Measurements from ENCODE around the gene JCAD. TPM values are rescaled to one million over a fixed set of nuclear protein-coding genes. Genes with fewer than 3 reads are reported as not detected.

JCAD gene
- total RNA-seq, 1 experiment from 2014 or later: 0.77 TPM

- DNase-seq: no peak
- H3K56ac ChIP-seq (ENCODE audit: insufficient read length, low read depth, low read length): no peak overlapping the region
- H4K20me1 ChIP-seq (ENCODE audit: control insufficient read depth, insufficient read depth, insufficient read length): no peaks in the 10 kb centered on the region
- Mint-ChIP-seq H3K36me3 (ENCODE audit: insufficient read depth in 1 of 3, low read depth in 3 of 3) (no peaks in the 10 kb centered on the region), H3K4me3 (no peak overlapping the region), H3K4me1 (peaks cover 36 to 43% of the 10 kb centered on the region in 2 experiments), H3K9me3 (no peaks in the 10 kb centered on the region; a peak in 2 of 5 replicates), H3K27me3 (ENCODE audit: low read depth) (peaks cover 37% of the 10 kb centered on the region), H3K27ac (peak overlapping the region in 2 of 3 experiments; percentile 62 to 66; a peak in 1 of 7 replicates)
- no peaks in the 10 kb centered on the region; the same call in 1 of the 2 replicates for H3K4me1 ChIP-seq (ENCODE audit: insufficient read depth, low read length)
- no peak overlapping the region for H3T11ph ChIP-seq (ENCODE audit: low read length)
- no peak overlapping the region for H3K27ac ChIP-seq (ENCODE audit: insufficient read length, low read depth, low read length)
- no peaks in the 10 kb centered on the region; the same call in 1 of the 2 replicates for H3K27me3 ChIP-seq (ENCODE audit: insufficient read depth, low read length)
- no CpG with 5 or more reads among the region's 1 CpG for WGBS (ENCODE audit: extremely low coverage, insufficient read length, low lambda C conversion rate)
- H2AK5ac ChIP-seq (ENCODE audit: insufficient read length, low read length): no peak overlapping the region
- H3K18ac ChIP-seq (ENCODE audit: insufficient read length, low read depth, low read length): no peak overlapping the region
- no peak overlapping the region for H2BK5ac ChIP-seq (ENCODE audit: insufficient read length, low read length)
- no peak overlapping the region for H3K4me2 ChIP-seq (ENCODE audit: insufficient read depth, insufficient read length, low read length)
- no peak overlapping the region for H2BK20ac ChIP-seq (ENCODE audit: low read depth, low read length, poor library complexity, severe bottlenecking)
- no peak overlapping the region for H3K23ac ChIP-seq (ENCODE audit: insufficient read length, low read depth, low read length)
- H3K79me2 ChIP-seq (ENCODE audit: insufficient read depth, low read length): no peaks in the 10 kb centered on the region
- H3K23me2 ChIP-seq (ENCODE audit: insufficient read length, low read depth, low read length, poor library complexity, severe bottlenecking): peaks cover 9% of the 10 kb centered on the region
- no peaks in the 10 kb centered on the region for H3K9me3 ChIP-seq (ENCODE audit: control insufficient read depth, low read depth, low read length)
- TF ChIP-seq, protein P1, sequence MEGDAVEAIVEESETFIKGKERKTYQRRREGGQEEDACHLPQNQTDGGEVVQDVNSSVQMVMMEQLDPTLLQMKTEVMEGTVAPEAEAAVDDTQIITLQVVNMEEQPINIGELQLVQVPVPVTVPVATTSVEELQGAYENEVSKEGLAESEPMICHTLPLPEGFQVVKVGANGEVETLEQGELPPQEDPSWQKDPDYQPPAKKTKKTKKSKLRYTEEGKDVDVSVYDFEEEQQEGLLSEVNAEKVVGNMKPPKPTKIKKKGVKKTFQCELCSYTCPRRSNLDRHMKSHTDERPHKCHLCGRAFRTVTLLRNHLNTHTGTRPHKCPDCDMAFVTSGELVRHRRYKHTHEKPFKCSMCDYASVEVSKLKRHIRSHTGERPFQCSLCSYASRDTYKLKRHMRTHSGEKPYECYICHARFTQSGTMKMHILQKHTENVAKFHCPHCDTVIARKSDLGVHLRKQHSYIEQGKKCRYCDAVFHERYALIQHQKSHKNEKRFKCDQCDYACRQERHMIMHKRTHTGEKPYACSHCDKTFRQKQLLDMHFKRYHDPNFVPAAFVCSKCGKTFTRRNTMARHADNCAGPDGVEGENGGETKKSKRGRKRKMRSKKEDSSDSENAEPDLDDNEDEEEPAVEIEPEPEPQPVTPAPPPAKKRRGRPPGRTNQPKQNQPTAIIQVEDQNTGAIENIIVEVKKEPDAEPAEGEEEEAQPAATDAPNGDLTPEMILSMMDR (conservative IDR thresholded peaks at IDR 0.05): no peak
- no peak overlapping the region for H3K9ac ChIP-seq (ENCODE audit: extremely low read depth, insufficient read length, low read length)
- H3K4ac ChIP-seq (ENCODE audit: low read depth, low read length): no peak overlapping the region
- no peak overlapping the region for H4K5ac ChIP-seq (ENCODE audit: insufficient read length, low read depth, low read length)
- H3K79me1 ChIP-seq (ENCODE audit: insufficient read depth, low read depth, low read length, poor library complexity, severe bottlenecking): no peaks in the 10 kb centered on the region
- no peak overlapping the region for H2BK120ac ChIP-seq (ENCODE audit: low read depth, low read length, poor library complexity, severe bottlenecking)
- H3K14ac ChIP-seq (ENCODE audit: insufficient read depth, low read length): no peak overlapping the region
- no peak overlapping the region for H2AFZ ChIP-seq (ENCODE audit: low read length)
- H2BK12ac ChIP-seq (ENCODE audit: insufficient read length, low read depth, low read length): no peak overlapping the region
- no peak overlapping the region for H2BK15ac ChIP-seq (ENCODE audit: low read depth, low read length)
- no peak overlapping the region for H4K8ac ChIP-seq (replicated peaks; ENCODE audit: insufficient read length, low read depth, low read length)
- H4K91ac ChIP-seq (ENCODE audit: insufficient read length, low read depth, low read length): no peak overlapping the region
Observed at GRCh38 chr10:30056281-30056680, 3.1 kb downstream of the JCAD start.
